GM15510 (cell line): ENCODE measurements around the gene HTR7.

Source experiments
- POLR2A ChIP-seq: IDR thresholded peaks from 3 replicates; pipeline ENCODE4 v1.6.1; 2011; ENCODE audit warnings: borderline replicate concordance; ENCODE audit not compliant: insufficient read length; ENCODE audit errors: extremely low read depth

HTR7 gene

GRCh38 chr10:90738885-90739284 is 119.0 kb downstream of the HTR7 start:
- no peak for TF ChIP-seq POLR2A

DNA sequence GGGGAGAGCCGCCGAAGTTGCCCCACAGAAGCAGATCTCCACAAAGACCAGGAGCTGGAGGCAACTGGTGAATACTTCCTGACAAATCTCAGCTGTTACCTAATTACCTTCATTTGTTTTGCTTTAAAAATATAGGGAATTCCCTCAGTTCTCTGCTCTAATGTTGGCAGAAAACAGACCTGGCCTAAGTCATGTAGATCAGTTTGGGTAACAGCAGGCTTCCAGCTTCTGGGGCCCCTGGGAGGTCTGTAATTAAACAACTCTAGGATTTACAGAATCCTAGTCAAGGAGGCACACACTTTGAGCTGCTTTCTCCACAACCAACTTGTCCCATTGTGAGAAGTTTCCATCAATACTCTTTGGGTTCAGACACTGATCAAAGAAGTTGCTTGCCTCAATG is 123.4 kb downstream of the HTR7 start:
- no peak for TF ChIP-seq POLR2A

- no peak for TF ChIP-seq POLR2A
Observed at GRCh38 chr10:90732581-90732980, 125.3 kb downstream of the HTR7 start.

- no peak for TF ChIP-seq POLR2A
Observed at GRCh38 chr10:90723416-90724068, 134.3 kb downstream of the HTR7 start.

DNA sequence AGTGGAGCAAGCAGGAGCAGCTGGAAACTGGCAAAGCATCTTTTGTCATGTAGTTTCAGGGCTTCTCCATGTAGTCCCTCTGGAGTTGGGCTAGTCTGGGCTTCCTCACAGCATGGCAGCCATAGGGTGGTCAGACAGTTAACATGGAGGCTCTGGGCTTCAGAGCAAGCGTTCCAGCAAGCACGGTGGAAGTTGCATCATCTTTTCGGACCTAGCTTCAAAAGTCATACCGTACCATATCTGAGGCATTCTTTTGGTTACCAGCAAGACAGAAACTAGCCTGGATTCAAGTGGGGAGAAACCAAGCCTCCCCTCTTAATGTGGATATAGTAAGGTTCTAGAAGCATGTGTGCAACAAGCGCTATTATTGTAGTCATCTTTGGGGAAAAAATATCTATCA is 135.0 kb downstream of the HTR7 start:
- TF ChIP-seq POLR2A = no peak

DNA sequence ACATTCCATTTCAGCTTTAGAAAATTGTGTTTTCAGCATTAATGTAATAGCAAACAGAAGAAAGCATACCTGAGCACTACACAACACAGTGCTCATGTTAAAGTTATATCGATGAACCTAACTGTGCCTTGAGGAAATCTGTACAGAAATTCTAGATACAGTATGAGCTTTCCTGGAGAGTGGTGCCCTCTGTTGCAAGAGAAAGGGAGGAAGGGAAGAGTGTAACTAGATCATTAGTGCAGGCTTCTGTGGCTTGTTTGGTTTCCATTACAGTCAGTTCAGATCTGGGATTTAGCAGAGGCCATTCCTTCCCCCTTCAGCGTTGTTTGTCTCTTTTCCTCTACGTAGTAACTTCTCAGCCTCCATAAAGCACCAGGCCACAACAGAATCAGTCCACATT is 139.7 kb downstream of the HTR7 start:
- TF ChIP-seq POLR2A = no peak

- TF ChIP-seq POLR2A = no peak
Observed at GRCh38 chr10:90712529-90712928, 145.3 kb downstream of the HTR7 start.

DNA sequence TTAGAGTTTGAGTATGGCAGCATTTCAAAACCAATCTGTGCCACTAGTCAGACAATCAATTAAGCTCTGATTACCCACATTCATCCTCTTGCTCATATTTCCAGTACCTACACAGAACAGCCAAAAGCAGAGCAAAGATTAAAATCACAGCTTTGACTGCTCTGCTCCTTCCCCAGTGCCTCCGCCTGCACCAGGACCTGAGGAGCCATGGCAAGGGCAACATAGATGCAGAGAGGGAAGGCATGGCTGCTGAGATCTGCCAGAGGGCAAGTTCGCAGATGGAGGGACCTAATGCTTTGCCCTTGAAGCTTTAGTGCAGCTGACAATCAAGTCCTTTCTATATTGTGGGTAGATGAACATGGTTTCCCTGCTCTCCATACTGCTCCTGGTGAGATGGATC is 148.1 kb downstream of the HTR7 start:
- TF ChIP-seq POLR2A = no peak

- no peak for TF ChIP-seq POLR2A
Observed at GRCh38 chr10:90707657-90708056, 150.2 kb downstream of the HTR7 start.

GRCh38 chr10:90701428-90701827 is 156.4 kb downstream of the HTR7 start:
- no peak for TF ChIP-seq POLR2A

GRCh38 chr10:90695915-90696676 is 161.7 kb downstream of the HTR7 start:
- TF ChIP-seq POLR2A = no peak
